Measurements from ENCODE around the gene ABCG4.
A peak's percentile ranks its signal among the peaks of the same experiment; 100 is the strongest.
"Not testable (repeated sequence)": the region's sequence is repeated elsewhere in the genome, so short reads cannot be mapped to it uniquely, and the experiment has no call there.

Gene ABCG4

GRCh38 chr11:119153049-119153818, 4.4 kb downstream of the ABCG4 start:
- DNase-seq (ENCODE audit: low spot score): no peak

- no peak for DNase-seq (ENCODE audit: low spot score)
Measured at GRCh38 chr11:119154178-119154577, 5.3 kb downstream of the ABCG4 start.

GRCh38 chr11:119155733-119156492, 7.1 kb downstream of the ABCG4 start:
- peak; percentile 50 for DNase-seq (ENCODE audit: low spot score)

- DNase-seq (ENCODE audit: low spot score): no peak
Measured at GRCh38 chr11:119156496-119156895, 7.6 kb downstream of the ABCG4 start.

- no peak for DNase-seq (ENCODE audit: low spot score)
Measured at GRCh38 chr11:119157063-119157462, 8.2 kb downstream of the ABCG4 start.

- no peak for DNase-seq (ENCODE audit: low spot score)
Measured at GRCh38 chr11:119158467-119158866, 9.6 kb downstream of the ABCG4 start.

- DNase-seq (ENCODE audit: low spot score): no peak
Measured at GRCh38 chr11:119160151-119160550, 11.3 kb downstream of the ABCG4 start.

GRCh38 chr11:119161871-119162270, 13.0 kb downstream of the ABCG4 start:
- DNase-seq (ENCODE audit: low spot score): no peak

- DNase-seq (ENCODE audit: low spot score): no peak
Measured at GRCh38 chr11:119166368-119167076, 17.7 kb downstream of the ABCG4 start.

- not testable (repeated sequence) for DNase-seq (ENCODE audit: low spot score)
Measured at GRCh38 chr11:119167077-119167458, 18.2 kb downstream of the ABCG4 start.

- DNase-seq (ENCODE audit: low spot score): no peak
Measured at GRCh38 chr11:119167933-119168332, 19.1 kb downstream of the ABCG4 start.

GRCh38 chr11:119168471-119169281, 19.8 kb downstream of the ABCG4 start, which contains the start of gene NLRX1:
Gene NLRX1, plus strand, starts transcription at chr11:119168725. Its CDS starts 2,679 bp downstream, at chr11:119171404.
- DNase-seq (ENCODE audit: low spot score): peak; percentile 95

- DNase-seq (ENCODE audit: low spot score): peak; percentile 53
Measured at GRCh38 chr11:119169282-119169719, 20.4 kb downstream of the ABCG4 start.

GRCh38 chr11:119172513-119172912, 23.7 kb downstream of the ABCG4 start:
- DNase-seq (ENCODE audit: low spot score): no peak

- DNase-seq (ENCODE audit: low spot score): no peak
Measured at GRCh38 chr11:119173453-119173852, 24.6 kb downstream of the ABCG4 start.

- DNase-seq (ENCODE audit: low spot score): no peak
Measured at GRCh38 chr11:119175493-119176077, 26.7 kb downstream of the ABCG4 start.

GRCh38 chr11:119178166-119178680, 29.4 kb downstream of the ABCG4 start:
- DNase-seq (ENCODE audit: low spot score): no peak

- no peak for DNase-seq (ENCODE audit: low spot score)
Measured at GRCh38 chr11:119179342-119179741, 30.5 kb downstream of the ABCG4 start.

GRCh38 chr11:119179983-119180382, 31.1 kb downstream of the ABCG4 start:
- DNase-seq (ENCODE audit: low spot score): no peak

- no peak for DNase-seq (ENCODE audit: low spot score)
Measured at GRCh38 chr11:119180729-119181676, 32.2 kb downstream of the ABCG4 start.
